ENCODE measurements around the gene IER5.

IER5 gene

DNA sequence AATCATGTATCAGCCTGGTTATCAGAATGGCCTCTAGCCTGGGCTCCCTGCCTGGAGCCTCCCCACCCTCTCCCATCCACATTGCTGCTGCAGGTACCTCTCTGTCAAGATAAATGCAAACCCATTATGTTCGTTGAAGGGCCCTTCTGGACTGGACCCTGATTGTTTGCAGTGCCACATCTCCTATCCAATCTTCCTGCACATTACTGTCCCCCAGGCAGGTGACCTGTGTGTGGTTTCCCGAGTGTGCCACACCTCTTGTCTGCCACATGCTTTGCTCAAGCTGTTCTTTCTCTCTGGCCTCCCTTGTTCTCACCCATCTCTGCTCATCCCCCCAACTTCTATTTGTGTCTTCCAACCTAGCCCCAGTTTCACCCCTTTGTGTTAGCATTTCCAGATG, 32.4 kb downstream of the IER5 start:
- no peaks in the 10 kb centered on the region for H3K9me3 ChIP-seq (ENCODE audit: control insufficient read depth, insufficient read depth, low read depth, low read length)
- no peaks in the 10 kb centered on the region for H3K36me3 ChIP-seq (ENCODE audit: control insufficient read depth in 2 of 2, insufficient read depth in 1 of 2, low read length in 2 of 2)
- H3K4me3 ChIP-seq (ENCODE audit: low read depth, low read length) = no peak overlapping the region
- POLR2A ChIA-PET = no interaction called here
- no peak overlapping the region for H3K27ac ChIP-seq (ENCODE audit: extremely low read depth, low read depth, low read length)
- TF ChIP-seq, protein P1, sequence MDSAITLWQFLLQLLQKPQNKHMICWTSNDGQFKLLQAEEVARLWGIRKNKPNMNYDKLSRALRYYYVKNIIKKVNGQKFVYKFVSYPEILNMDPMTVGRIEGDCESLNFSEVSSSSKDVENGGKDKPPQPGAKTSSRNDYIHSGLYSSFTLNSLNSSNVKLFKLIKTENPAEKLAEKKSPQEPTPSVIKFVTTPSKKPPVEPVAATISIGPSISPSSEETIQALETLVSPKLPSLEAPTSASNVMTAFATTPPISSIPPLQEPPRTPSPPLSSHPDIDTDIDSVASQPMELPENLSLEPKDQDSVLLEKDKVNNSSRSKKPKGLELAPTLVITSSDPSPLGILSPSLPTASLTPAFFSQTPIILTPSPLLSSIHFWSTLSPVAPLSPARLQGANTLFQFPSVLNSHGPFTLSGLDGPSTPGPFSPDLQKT (IDR thresholded peaks at IDR 0.05; ENCODE audit: borderline replicate concordance, low read depth, low read length) = no peak
- TF ChIP-seq ZNF335 (tag by site-specific recombination; conservative IDR thresholded peaks at IDR 0.05) (no peak), ZNF302 (tag by site-specific recombination; IDR thresholded peaks at IDR 0.05; ENCODE audit: low read depth) (no peak), SP7 (tag by site-specific recombination; IDR thresholded peaks at IDR 0.05) (no peak), ZNF501 (tag by site-specific recombination; IDR thresholded peaks at IDR 0.05) (no peak), ZNF514 (tag by site-specific recombination; IDR thresholded peaks at IDR 0.05) (no peak), ZNF311 (tag by site-specific recombination; IDR thresholded peaks at IDR 0.05; ENCODE audit: borderline replicate concordance) (no peak), ZNF585B (tag by site-specific recombination; IDR thresholded peaks at IDR 0.05) (no peak), ZNF146 (tag by site-specific recombination; IDR thresholded peaks at IDR 0.05) (no peak), ZNF747 (tag by site-specific recombination; IDR thresholded peaks at IDR 0.05) (no peak), ZNF350 (tag by site-specific recombination; IDR thresholded peaks at IDR 0.05) (no peak), ZNF529 (tag by site-specific recombination; IDR thresholded peaks at IDR 0.05; ENCODE audit: insufficient replicate concordance) (no peak), ZBTB17 (tag by site-specific recombination; IDR thresholded peaks at IDR 0.05) (no peak), ZNF132 (tag by site-specific recombination; IDR thresholded peaks at IDR 0.05; ENCODE audit: borderline replicate concordance) (no peak), ZNF707 (tag by site-specific recombination; IDR thresholded peaks at IDR 0.05) (no peak), WT1 (tag by site-specific recombination; IDR thresholded peaks at IDR 0.05) (no peak), ZNF391 (tag by site-specific recombination; IDR thresholded peaks at IDR 0.05; ENCODE audit: borderline replicate concordance, low read depth) (no peak), ZNF600 (tag by site-specific recombination; IDR thresholded peaks at IDR 0.05) (no peak), OVOL3 (tag by site-specific recombination; IDR thresholded peaks at IDR 0.05) (no peak)
- TF ChIP-seq, protein P2, sequence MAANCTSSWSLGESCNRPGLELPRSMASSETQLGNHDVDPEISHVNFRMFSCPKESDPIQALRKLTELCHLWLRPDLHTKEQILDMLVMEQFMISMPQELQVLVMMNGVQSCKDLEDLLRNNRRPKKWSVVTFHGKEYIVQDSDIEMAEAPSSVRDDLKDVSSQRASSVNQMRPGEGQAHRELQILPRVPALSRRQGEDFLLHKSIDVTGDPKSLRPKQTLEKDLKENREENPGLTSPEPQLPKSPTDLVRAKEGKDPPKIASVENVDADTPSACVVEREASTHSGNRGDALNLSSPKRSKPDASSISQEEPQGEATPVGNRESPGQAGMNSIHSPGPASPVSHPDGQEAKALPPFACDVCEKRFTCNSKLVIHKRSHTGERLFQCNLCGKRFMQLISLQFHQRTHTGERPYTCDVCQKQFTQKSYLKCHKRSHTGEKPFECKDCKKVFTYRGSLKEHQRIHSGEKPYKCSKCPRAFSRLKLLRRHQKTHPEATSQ (tag by site-specific recombination; IDR thresholded peaks at IDR 0.05) = no peak
- CTCF ChIA-PET = no interaction called here
- H3K4me1 ChIP-seq (ENCODE audit: control insufficient read depth, insufficient read depth, low read length) = peaks cover 5% of the 10 kb centered on the region; the same call in 1 of the 2 replicates

DNA sequence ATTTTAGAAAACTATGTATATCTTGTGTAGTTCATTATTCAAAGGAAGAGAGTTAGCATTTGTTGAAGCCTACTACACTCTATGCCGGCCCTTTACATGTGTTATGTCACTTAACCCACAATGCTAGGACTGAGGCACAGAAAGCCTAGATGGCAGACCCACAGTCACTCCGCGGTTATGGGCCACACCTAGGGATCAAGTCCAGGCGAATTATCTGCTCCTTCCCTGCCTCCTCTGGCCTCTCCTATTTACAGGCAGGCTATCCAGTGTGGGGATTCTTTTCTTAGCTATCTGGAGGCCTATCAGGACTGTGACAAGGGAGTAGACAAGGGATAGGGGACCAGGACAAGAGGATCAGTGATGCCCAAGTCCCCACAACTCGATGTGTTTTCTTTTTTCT, 33.0 kb downstream of the IER5 start:
- Histone ChIP-seq H3K27ac (ENCODE audit: extremely low read depth, low read depth, low read length) (no peak overlapping the region), H3K4me1 (ENCODE audit: control insufficient read depth, insufficient read depth, low read length) (peaks cover 5% of the 10 kb centered on the region; the same call in 1 of the 2 replicates), H3K4me3 (ENCODE audit: low read depth, low read length) (no peak overlapping the region), H3K9me3 (ENCODE audit: control insufficient read depth, insufficient read depth, low read depth, low read length) (no peaks in the 10 kb centered on the region), H3K36me3 (ENCODE audit: control insufficient read depth in 2 of 2, insufficient read depth in 1 of 2, low read length in 2 of 2) (no peaks in the 10 kb centered on the region)
- no peak for TF ChIP-seq ZFP3 (tag by site-specific recombination; IDR thresholded peaks at IDR 0.05; ENCODE audit: low read depth)
- TF ChIP-seq ZNF404 (tag by site-specific recombination; IDR thresholded peaks at IDR 0.05) = no peak
- no peak for TF ChIP-seq ZNF24 (tag by site-specific recombination; IDR thresholded peaks at IDR 0.05)
- no peak for TF ChIP-seq ZNF155 (tag by site-specific recombination; IDR thresholded peaks at IDR 0.05)
- TF ChIP-seq ZNF624 (tag by site-specific recombination; IDR thresholded peaks at IDR 0.05) = no peak
- no peak for TF ChIP-seq ZNF211 (tag by site-specific recombination; IDR thresholded peaks at IDR 0.05; ENCODE audit: low read depth)
- no peak for TF ChIP-seq ZNF660 (tag by site-specific recombination; IDR thresholded peaks at IDR 0.05)
- no peak for TF ChIP-seq ZNF146 (tag by site-specific recombination; IDR thresholded peaks at IDR 0.05)
- TF ChIP-seq ZNF292 (tag by site-specific recombination; IDR thresholded peaks at IDR 0.05; ENCODE audit: borderline replicate concordance, low read depth) = no peak
- TF ChIP-seq TRIM28 (IDR thresholded peaks at IDR 0.05; ENCODE audit: borderline replicate concordance, low read length) = no peak
- no peak for TF ChIP-seq ZBTB20 (tag by site-specific recombination; IDR thresholded peaks at IDR 0.05)
- no peak for TF ChIP-seq ZNF175 (tag by site-specific recombination; IDR thresholded peaks at IDR 0.05)
- no peak for TF ChIP-seq ZSCAN30 (tag by site-specific recombination; IDR thresholded peaks at IDR 0.05)
- TF ChIP-seq ZNF610 (tag by site-specific recombination; IDR thresholded peaks at IDR 0.05; ENCODE audit: borderline replicate concordance) = no peak
- ChIA-PET POLR2A (interaction anchor here (1.3 kb wide), 1 partner anchor 31 kb away, joined by 4 read pairs; no protein-coding TSS in a partner anchor), CTCF (interaction anchor here (0.7 kb wide), 1 partner anchor 1984 kb away, joined by 3 read pairs; no protein-coding TSS in a partner anchor)

Data from HEK293 (cell line).